Mesothelial cell of epicardium (in vitro differentiated cells): ENCODE data around the gene GRIP1. TPM values are rescaled to one million over a fixed set of nuclear protein-coding genes. Genes with fewer than 3 reads are reported as not detected.
A peak's percentile ranks its signal among the peaks of the same experiment; 100 is the strongest.

Experiments
- DNase-seq, 2 experiments: peaks; one replicate each; pipeline ENCODE4 v3.0.0; 2021; ENCODE audit warnings: low spot score in 2 of 2; ENCODE audit not compliant: unreplicated experiment in 2 of 2
- H3K27ac Mint-ChIP-seq: 2 replicates; pipeline ENCODE4 v1.8.0; 2021; ENCODE audit warnings: mixed read lengths
- H3K27me3 Mint-ChIP-seq: 2 replicates; pipeline ENCODE4 v1.8.0; 2021; ENCODE audit warnings: low read depth, mixed read lengths
- H3K36me3 Mint-ChIP-seq: 2 replicates; pipeline ENCODE4 v1.8.0; 2021; ENCODE audit warnings: mixed read lengths
- H3K4me1 Mint-ChIP-seq: 2 replicates; pipeline ENCODE4 v1.8.0; 2021; ENCODE audit warnings: mixed read lengths
- H3K4me3 Mint-ChIP-seq: 2 replicates; pipeline ENCODE4 v1.8.0; 2021; ENCODE audit warnings: mild to moderate bottlenecking, moderate library complexity, mixed read lengths
- H3K9me3 Mint-ChIP-seq: 2 replicates; pipeline ENCODE4 v1.8.0; 2021; ENCODE audit warnings: mixed read lengths
- total RNA-seq: library from RNA; stranded (reverse); gene quantifications from 3 replicates; pipeline ENCODE4 v1.2.1, GENCODE V29; 2021
- TF ChIP-seq, protein P1 (sequence below): fragments of 200-600 bp; sonication (generic); IDR thresholded peaks from one replicate; pipeline ENCODE4 v1.5.0; 2021; ENCODE audit warnings: antibody characterized with exemption; ENCODE audit not compliant: unreplicated experiment

Gene GRIP1, protein sequence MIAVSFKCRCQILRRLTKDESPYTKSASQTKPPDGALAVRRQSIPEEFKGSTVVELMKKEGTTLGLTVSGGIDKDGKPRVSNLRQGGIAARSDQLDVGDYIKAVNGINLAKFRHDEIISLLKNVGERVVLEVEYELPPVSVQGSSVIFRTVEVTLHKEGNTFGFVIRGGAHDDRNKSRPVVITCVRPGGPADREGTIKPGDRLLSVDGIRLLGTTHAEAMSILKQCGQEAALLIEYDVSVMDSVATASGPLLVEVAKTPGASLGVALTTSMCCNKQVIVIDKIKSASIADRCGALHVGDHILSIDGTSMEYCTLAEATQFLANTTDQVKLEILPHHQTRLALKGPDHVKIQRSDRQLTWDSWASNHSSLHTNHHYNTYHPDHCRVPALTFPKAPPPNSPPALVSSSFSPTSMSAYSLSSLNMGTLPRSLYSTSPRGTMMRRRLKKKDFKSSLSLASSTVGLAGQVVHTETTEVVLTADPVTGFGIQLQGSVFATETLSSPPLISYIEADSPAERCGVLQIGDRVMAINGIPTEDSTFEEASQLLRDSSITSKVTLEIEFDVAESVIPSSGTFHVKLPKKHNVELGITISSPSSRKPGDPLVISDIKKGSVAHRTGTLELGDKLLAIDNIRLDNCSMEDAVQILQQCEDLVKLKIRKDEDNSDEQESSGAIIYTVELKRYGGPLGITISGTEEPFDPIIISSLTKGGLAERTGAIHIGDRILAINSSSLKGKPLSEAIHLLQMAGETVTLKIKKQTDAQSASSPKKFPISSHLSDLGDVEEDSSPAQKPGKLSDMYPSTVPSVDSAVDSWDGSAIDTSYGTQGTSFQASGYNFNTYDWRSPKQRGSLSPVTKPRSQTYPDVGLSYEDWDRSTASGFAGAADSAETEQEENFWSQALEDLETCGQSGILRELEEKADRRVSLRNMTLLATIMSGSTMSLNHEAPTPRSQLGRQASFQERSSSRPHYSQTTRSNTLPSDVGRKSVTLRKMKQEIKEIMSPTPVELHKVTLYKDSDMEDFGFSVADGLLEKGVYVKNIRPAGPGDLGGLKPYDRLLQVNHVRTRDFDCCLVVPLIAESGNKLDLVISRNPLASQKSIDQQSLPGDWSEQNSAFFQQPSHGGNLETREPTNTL
- total RNA-seq: 79.7 to 89.3 TPM (median 85.2 TPM) in 3 replicates

DNA sequence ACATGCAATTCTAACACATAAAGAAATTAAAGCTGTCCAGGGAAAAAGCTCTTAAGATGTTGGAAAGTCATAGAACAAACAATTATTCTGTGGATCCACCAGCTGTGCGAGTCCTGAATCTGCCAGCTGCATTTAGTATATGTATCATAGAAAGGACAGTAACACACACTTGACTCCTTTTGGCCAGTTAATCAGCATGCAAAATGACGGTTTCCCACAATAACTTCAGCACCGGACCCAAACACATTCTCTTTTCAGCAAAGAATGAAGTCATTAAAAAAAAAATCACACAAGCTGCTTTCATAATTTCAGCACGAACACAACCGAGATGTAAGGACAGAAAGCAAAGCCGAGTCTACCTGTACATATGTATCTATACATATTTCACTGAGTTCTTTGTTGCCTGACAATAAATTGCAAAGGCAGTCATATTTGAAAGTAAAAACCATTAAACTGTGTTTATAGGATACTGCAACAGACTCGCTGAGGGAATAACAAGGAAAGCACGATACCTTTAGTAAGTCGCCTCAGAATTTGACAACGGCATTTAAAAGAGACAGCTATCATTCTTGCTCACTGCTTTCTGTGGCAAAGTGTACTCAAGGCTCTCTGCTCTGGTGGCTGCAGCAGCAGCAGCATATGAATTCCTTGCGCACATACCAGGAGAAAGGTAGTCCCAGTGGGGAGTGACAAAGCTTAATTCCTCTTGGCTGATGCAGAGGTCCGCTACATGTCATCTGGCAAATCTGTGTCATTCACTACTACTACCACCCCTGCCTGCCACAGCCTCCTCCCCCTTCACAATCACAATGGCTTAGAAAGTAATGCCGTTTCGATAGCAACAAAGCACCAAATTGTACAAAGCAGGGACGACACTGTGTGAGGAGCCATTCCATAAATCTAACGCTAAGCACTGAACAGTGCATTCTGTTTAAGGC is at the start of gene GRIP1:
TSS of gene GRIP1 (minus strand) at position 739 of the 938 bp plus-strand sequence. CDS start at position 567, 172 bp downstream.
- TF ChIP-seq, protein P1, sequence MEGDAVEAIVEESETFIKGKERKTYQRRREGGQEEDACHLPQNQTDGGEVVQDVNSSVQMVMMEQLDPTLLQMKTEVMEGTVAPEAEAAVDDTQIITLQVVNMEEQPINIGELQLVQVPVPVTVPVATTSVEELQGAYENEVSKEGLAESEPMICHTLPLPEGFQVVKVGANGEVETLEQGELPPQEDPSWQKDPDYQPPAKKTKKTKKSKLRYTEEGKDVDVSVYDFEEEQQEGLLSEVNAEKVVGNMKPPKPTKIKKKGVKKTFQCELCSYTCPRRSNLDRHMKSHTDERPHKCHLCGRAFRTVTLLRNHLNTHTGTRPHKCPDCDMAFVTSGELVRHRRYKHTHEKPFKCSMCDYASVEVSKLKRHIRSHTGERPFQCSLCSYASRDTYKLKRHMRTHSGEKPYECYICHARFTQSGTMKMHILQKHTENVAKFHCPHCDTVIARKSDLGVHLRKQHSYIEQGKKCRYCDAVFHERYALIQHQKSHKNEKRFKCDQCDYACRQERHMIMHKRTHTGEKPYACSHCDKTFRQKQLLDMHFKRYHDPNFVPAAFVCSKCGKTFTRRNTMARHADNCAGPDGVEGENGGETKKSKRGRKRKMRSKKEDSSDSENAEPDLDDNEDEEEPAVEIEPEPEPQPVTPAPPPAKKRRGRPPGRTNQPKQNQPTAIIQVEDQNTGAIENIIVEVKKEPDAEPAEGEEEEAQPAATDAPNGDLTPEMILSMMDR: no peak
- Mint-ChIP-seq H3K27ac (peak within 1 kb of the TSS; percentile 70), H3K36me3 (no peaks in the 10 kb centered on the region), H3K4me1 (peaks cover 28% of the 10 kb centered on the region), H3K27me3 (peaks cover 1% of the 10 kb centered on the region), H3K9me3 (no peaks in the 10 kb centered on the region), H3K4me3 (peak within 1 kb of the TSS; percentile 42)
- DNase-seq: no peak

DNA sequence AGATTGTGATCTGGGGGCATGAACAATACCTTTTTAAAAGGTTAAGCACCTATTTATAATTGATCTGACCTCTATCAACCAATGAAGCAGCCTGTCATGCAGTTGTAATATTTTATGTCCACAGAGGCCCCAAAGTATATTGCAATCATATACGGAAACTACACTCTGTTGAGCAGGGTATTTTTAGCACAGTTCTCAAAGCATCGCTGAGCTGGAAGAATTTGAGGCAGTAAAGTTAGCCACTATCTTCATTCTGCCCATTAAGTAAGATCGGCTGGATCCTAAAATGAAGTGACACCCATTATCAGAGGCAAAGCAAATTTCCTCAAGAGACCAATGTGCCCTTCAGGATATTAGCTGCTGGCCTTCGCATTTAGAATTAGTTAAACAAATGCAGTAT is 47.7 kb upstream of the GRIP1 start:
- Mint-ChIP-seq H3K36me3 (peaks cover 1% of the 10 kb centered on the region), H3K27ac (no peak overlapping the region), H3K4me3 (no peak overlapping the region), H3K27me3 (no peaks in the 10 kb centered on the region), H3K9me3 (no peaks in the 10 kb centered on the region), H3K4me1 (no peaks in the 10 kb centered on the region)
- TF ChIP-seq, protein P1: no peak
- DNase-seq: no peak

DNA sequence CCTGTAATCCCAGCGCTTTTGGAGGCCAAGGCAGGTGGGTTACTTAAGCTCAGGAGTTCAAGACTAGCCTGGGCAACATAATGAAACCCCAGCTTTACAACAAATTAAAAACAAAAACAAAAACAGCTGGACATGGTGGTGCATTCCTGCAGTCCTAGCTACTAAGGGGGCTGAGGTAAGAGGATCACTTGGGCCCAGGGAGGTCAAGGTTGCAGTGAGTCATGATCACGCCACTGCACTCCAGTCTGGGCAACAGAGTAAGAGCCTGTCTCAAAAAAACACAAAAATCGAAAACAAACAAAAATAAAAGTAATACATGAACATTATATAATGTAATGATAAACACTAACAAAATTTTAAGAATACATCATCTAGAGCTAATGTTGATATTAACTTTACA is 46.2 kb upstream of the GRIP1 start:
- Mint-ChIP-seq H3K4me3 (no peak overlapping the region), H3K27me3 (no peaks in the 10 kb centered on the region), H3K36me3 (peaks cover 1% of the 10 kb centered on the region), H3K9me3 (peaks cover 10% of the 10 kb centered on the region), H3K4me1 (no peaks in the 10 kb centered on the region), H3K27ac (no peak overlapping the region)
- no peak for DNase-seq
- TF ChIP-seq, protein P1: no peak

DNA sequence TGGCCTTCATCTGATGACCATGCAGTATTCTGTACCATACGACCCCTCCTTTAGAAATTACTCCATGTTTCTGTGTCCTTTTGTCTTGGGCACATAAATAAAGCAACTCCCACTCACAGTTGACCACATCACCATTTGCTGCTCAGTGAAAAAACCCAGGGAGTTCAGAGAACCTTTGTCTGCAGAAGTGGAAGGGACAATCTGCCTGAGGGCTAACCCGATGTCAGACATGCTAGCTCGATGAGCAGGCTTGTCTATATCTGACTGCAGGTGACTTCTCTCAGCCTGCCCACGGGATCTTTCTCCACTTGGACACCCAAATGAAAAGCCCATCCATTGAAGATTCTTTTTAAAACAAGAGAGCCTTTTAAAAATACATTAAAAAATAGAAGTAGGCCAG is 45.7 kb upstream of the GRIP1 start:
- Mint-ChIP-seq H3K27ac (no peak overlapping the region), H3K27me3 (no peaks in the 10 kb centered on the region), H3K9me3 (peaks cover 10% of the 10 kb centered on the region), H3K4me1 (no peaks in the 10 kb centered on the region), H3K4me3 (no peak overlapping the region), H3K36me3 (peaks cover 1% of the 10 kb centered on the region)
- TF ChIP-seq, protein P1: no peak
- no peak for DNase-seq

DNA sequence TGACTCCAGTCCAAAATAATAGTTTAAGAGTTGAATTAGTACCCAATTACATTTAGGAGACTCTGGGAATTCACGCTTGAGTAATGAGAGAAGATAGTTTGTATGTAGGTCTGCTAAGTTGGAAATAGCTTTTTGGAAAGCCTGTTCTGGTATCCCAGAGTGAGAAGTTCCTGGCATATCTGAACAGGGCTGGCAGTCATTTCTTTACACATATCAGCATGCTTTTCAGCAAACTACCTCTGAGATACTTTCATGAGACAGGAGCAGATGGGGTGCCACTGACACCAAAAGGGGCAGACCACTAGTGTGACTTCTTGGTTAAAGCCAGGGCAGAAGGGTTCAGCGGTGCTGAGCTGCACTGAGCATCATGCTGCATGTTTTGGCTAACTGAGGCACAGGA is 45.1 kb upstream of the GRIP1 start:
- TF ChIP-seq, protein P1: no peak
- Mint-ChIP-seq H3K27me3 (no peaks in the 10 kb centered on the region), H3K36me3 (peaks cover 1% of the 10 kb centered on the region), H3K27ac (no peak overlapping the region), H3K9me3 (peaks cover 10% of the 10 kb centered on the region), H3K4me1 (no peaks in the 10 kb centered on the region), H3K4me3 (no peak overlapping the region)
- DNase-seq: no peak
